Nephron progenitor cell (in vitro differentiated cells): ENCODE results near the gene HACD1.
A peak's percentile ranks its signal among the peaks of the same experiment; 100 is the strongest.

ENCODE experiments used
- DNase-seq: peaks from one replicate; pipeline ENCODE4 v3.0.0; 2021
- H3K27ac Mint-ChIP-seq: 2 replicates; pipeline ENCODE4 v1.8.0; 2021; ENCODE audit warnings: mild to moderate bottlenecking, moderate library complexity, mixed read lengths
- H3K27me3 Mint-ChIP-seq: 2 replicates; pipeline ENCODE4 v1.8.0; 2021; ENCODE audit warnings: mild to moderate bottlenecking, low read depth, mixed read lengths; ENCODE audit not compliant: poor library complexity
- H3K36me3 Mint-ChIP-seq: 2 replicates; pipeline ENCODE4 v1.8.0; 2021; ENCODE audit warnings: low read depth, mixed read lengths
- H3K4me1 Mint-ChIP-seq: 2 replicates; pipeline ENCODE4 v1.8.0; 2021; ENCODE audit warnings: mixed read lengths
- H3K4me3 Mint-ChIP-seq: 2 replicates; pipeline ENCODE4 v1.8.0; 2021; ENCODE audit warnings: mild to moderate bottlenecking, moderate library complexity, mixed read lengths
- H3K9me3 Mint-ChIP-seq: 2 replicates; pipeline ENCODE4 v1.8.0; 2021; ENCODE audit warnings: mild to moderate bottlenecking, moderate library complexity, mixed read lengths
- TF ChIP-seq, protein P1 (sequence below): fragments of 200-600 bp; sonication (generic); IDR thresholded peaks from 2 replicates; pipeline ENCODE4 v1.5.0; 2021; ENCODE audit warnings: antibody characterized with exemption

Gene HACD1

GRCh38 chr10:17651896-17652295 is 34.7 kb upstream of the HACD1 start:
- H3K27ac Mint-ChIP-seq, result no peak overlapping the region
- no peaks in the 10 kb centered on the region for H3K27me3 Mint-ChIP-seq
- no peak for DNase-seq

DNA sequence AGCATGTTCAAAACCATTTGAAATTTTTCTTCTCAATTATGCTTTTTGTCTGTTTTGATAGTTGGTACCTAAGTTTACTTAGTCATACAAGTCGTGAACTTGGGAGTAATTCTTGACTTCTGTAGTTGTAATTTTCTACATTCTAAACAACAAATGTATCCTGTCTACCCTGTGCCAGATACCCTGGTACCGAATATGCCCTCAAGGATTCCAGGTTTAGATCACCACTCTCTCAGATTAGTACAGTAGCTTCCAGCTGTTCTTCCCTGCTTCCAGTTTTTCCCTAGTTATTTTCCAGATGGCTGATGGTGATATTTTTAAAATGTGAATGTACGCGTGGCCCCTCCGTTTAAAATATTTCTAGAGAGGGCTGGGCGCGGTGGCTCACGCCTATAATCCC is 33.2 kb upstream of the HACD1 start:
- peaks cover 11% of the 10 kb centered on the region for H3K4me1 Mint-ChIP-seq

More at GRCh38 chr10:17651896-17652295, 34.7 kb upstream of the HACD1 start:
- Mint-ChIP-seq H3K36me3 (peaks cover 97% of the 10 kb centered on the region), H3K4me3 (no peak overlapping the region), H3K4me1 (no peaks in the 10 kb centered on the region), H3K9me3 (peaks cover 60% of the 10 kb centered on the region)
- TF ChIP-seq, protein P1, sequence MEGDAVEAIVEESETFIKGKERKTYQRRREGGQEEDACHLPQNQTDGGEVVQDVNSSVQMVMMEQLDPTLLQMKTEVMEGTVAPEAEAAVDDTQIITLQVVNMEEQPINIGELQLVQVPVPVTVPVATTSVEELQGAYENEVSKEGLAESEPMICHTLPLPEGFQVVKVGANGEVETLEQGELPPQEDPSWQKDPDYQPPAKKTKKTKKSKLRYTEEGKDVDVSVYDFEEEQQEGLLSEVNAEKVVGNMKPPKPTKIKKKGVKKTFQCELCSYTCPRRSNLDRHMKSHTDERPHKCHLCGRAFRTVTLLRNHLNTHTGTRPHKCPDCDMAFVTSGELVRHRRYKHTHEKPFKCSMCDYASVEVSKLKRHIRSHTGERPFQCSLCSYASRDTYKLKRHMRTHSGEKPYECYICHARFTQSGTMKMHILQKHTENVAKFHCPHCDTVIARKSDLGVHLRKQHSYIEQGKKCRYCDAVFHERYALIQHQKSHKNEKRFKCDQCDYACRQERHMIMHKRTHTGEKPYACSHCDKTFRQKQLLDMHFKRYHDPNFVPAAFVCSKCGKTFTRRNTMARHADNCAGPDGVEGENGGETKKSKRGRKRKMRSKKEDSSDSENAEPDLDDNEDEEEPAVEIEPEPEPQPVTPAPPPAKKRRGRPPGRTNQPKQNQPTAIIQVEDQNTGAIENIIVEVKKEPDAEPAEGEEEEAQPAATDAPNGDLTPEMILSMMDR, result no peak

GRCh38 chr10:17649836-17650235 is 32.7 kb upstream of the HACD1 start:
- Mint-ChIP-seq H3K4me1 (peaks cover 17% of the 10 kb centered on the region), H3K27me3 (no peaks in the 10 kb centered on the region), H3K9me3 (peaks cover 39% of the 10 kb centered on the region), H3K4me3 (no peak overlapping the region), H3K36me3 (peaks cover 77% of the 10 kb centered on the region), H3K27ac (no peak overlapping the region)
- DNase-seq, result no peak
- TF ChIP-seq, protein P1, result no peak

More for the DNA sequence above, 33.2 kb upstream of the HACD1 start:
- no peak overlapping the region for H3K4me3 Mint-ChIP-seq
- H3K27ac Mint-ChIP-seq, result no peak overlapping the region
- peaks cover 83% of the 10 kb centered on the region for H3K36me3 Mint-ChIP-seq
- peaks cover 45% of the 10 kb centered on the region for H3K9me3 Mint-ChIP-seq
- TF ChIP-seq, protein P1, result no peak
- no peak for DNase-seq
- H3K27me3 Mint-ChIP-seq, result no peaks in the 10 kb centered on the region

DNA sequence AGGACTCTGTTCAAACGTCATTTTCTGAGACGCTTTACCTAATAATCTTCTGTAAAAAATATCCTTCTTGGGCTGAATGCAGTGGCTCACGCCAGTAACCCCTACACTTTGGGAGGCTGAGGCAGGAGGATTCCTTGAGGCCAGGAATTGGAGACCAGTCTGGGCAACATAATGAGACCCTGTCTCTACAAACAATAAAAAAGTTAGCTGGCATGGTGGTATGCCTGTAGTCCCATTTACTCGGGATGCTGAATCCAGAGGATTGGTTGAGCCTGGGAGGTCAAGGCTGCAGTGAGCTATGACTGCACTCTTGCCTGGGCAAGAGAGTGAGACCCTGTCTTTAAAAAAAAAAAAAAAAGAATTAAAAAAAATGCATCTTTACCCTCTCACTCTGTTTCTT is 31.9 kb upstream of the HACD1 start:
- TF ChIP-seq, protein P1, result no peak
- Mint-ChIP-seq H3K27me3 (no peaks in the 10 kb centered on the region), H3K36me3 (peaks cover 72% of the 10 kb centered on the region), H3K9me3 (peaks cover 34% of the 10 kb centered on the region), H3K4me1 (peaks cover 24% of the 10 kb centered on the region), H3K27ac (peak overlapping the region; percentile 66), H3K4me3 (no peak overlapping the region)
- DNase-seq, result no peak

DNA sequence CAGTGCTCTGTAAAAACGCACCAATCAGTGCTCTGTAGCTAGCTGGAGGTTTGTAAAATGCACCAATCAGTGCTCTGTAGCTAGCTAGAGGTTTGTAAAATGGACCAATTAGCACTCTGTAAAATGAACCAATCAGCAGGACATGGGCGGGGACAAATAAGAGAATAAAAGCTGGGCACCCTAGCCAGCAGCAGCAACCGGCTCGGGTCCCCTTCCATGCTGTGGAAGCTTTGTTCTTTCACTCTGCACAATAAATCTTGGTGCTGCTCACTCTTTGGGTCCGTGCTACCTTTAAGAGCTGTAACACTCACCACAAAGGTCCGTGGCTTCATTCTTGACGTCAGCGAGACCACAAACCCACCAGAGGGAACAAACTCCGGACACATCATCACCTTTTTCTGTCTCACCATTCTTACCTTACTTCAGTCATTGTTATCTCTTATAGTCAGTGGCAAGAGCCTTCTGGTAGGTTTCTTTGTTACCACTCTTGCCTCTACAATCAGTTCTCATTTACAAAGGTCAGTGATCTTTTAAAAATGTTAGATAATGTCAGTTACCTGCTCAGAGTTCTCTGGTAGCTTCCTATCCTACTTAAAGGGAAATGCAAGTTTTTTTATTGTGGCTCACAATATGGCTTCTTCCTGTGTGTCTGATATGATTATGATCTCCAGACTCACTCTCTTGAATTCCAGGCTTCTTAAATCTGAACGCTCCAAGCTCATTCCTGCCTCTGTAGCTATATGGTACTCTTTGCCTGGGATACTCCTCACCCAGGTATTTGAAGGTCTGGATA is 31.3 kb upstream of the HACD1 start:
- peaks cover 29% of the 10 kb centered on the region for H3K9me3 Mint-ChIP-seq
- no peak overlapping the region for H3K4me3 Mint-ChIP-seq
- no peaks in the 10 kb centered on the region for H3K27me3 Mint-ChIP-seq
- TF ChIP-seq, protein P1, result no peak
- peak overlapping the region; percentile 66 for H3K27ac Mint-ChIP-seq
- no peak for DNase-seq
- H3K4me1 Mint-ChIP-seq, result peaks cover 24% of the 10 kb centered on the region
- H3K36me3 Mint-ChIP-seq, result peaks cover 65% of the 10 kb centered on the region

DNA sequence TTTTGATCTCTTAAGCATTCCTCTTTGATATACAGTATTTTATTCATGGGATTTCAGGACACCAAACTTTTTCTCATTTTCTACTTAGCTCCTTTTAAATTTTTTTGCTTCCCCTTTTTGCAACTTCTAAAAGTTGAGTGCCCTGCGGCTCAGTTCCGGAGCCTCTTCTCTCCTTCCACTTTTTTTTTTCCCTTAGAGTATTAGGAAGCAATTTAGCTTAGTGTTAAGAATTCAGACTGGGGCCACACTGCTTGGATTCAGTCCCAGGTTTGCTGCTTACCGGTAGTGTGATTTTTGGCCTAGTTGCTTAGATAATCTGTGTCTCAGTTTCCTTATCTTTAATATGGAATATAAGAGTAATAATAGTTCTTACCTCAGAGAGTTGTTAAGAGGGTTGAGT is 30.2 kb upstream of the HACD1 start:
- peaks cover 19% of the 10 kb centered on the region for H3K9me3 Mint-ChIP-seq
- H3K4me1 Mint-ChIP-seq, result peaks cover 30% of the 10 kb centered on the region
- peaks cover 54% of the 10 kb centered on the region for H3K36me3 Mint-ChIP-seq

More for the DNA sequence above, 30.2 kb upstream of the HACD1 start:
- TF ChIP-seq, protein P1, result no peak
- no peak for DNase-seq
- H3K27ac Mint-ChIP-seq, result peak overlapping the region; percentile 58
- H3K4me3 Mint-ChIP-seq, result no peak overlapping the region
- no peaks in the 10 kb centered on the region for H3K27me3 Mint-ChIP-seq
